Activated CD4-positive, alpha-beta memory T cell treated with anti-CD3 and anti-CD28 coated beads for 36 hours (primary cell): ENCODE results near the gene MAD1L1. TPM values are rescaled to one million over a fixed set of nuclear protein-coding genes. Genes with fewer than 3 reads are reported as not detected.
"Not testable (repeated sequence)": the region's sequence is repeated elsewhere in the genome, so short reads cannot be mapped to it uniquely, and the experiment has no call there.

Experiments
- CTCF ChIA-PET: fragments of 350-600 bp; sonication (Branson Sonifier 250); formaldehyde crosslinking; loops from one replicate; lab custom pipeline; 2021; ENCODE audit warnings: antibody characterized with exemption, inconsistent platforms; lab: Charles Lee
- POLR2A ChIA-PET: fragments of 350-600 bp; sonication (Branson Sonifier 250); formaldehyde crosslinking; loops from one replicate; lab custom pipeline; 2021; ENCODE audit warnings: antibody characterized with exemption; lab: Charles Lee
- DNase-seq: peaks from one replicate; pipeline ENCODE4 v3.0.0-alpha.2; 2020
- H3K27ac Mint-ChIP-seq: one replicate; pipeline ENCODE4 v1.8.0; 2021; ENCODE audit warnings: mixed read lengths
- H3K27me3 Mint-ChIP-seq: one replicate; pipeline ENCODE4 v1.8.0; 2021; ENCODE audit warnings: mixed read lengths
- H3K36me3 Mint-ChIP-seq: one replicate; pipeline ENCODE4 v1.8.0; 2021; ENCODE audit warnings: mixed read lengths
- H3K4me1 Mint-ChIP-seq: one replicate; pipeline ENCODE4 v1.8.0; 2021; ENCODE audit warnings: low read depth, mixed read lengths
- H3K4me3 Mint-ChIP-seq: one replicate; pipeline ENCODE4 v1.8.0; 2021; ENCODE audit warnings: mild to moderate bottlenecking, mixed read lengths
- H3K9me3 Mint-ChIP-seq: one replicate; pipeline ENCODE4 v1.8.0; 2021; ENCODE audit warnings: mixed read lengths
- intact Hi-C: fragments of 100-400 bp; cut with micrococcal nuclease; formaldehyde crosslinking; loops from one replicate; pipeline ENCODE4 v1.15.1; 2023
- total RNA-seq, 2 experiments: library from RNA; stranded (reverse); gene quantifications; one replicate each; pipeline ENCODE4 v1.2.3, GENCODE V29; 2021

Gene MAD1L1
- total RNA-seq, 2 experiments from 2014 or later = 44.4 to 47.8 TPM

DNA sequence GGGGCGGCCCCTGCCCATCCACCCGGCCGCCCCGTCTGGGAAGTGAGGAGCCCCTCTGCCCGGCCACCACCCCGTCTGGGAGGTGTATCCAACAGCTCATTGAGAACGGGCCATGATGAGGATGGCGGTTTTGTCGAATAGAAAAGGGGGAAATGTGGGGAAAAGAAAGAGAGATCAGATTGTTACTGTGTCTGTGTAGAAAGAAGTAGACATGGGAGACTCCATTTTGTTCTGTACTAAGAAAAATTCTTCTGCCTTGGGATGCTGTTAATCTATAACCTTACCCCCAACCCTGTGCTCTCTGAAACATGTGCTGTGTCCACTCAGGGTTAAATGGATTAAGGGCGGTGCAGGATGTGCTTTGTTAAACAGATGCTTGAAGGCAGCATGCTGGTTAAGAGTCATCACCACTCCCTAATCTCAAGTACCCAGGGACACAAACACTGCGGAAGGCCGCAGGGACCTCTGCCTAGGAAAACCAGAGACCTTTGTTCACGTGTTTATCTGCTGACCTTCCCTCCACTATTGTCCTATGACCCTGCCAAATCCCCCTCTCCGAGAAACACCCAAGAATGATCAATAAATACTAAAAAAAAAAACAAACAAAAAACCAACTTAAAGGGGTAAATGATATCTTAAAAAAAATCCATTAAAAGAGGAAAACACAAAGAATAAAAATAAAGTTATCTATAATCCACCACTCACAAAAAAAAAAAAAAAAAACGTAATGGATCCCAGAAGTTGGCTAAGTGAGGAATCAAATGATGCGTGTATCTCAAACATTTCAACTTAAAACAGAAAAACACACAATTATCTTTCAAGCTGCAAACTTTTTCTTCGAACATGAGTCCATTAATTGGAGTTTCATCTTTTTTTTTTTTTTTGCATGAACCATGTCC, 70.5 kb downstream of the MAD1L1 start:
- H3K4me3 Mint-ChIP-seq, H3K27ac Mint-ChIP-seq, DNase-seq, H3K4me1 Mint-ChIP-seq, H3K27me3 Mint-ChIP-seq, POLR2A ChIA-PET, intact Hi-C loops, H3K36me3 Mint-ChIP-seq, H3K9me3 Mint-ChIP-seq, CTCF ChIA-PET: not testable (repeated sequence)

DNA sequence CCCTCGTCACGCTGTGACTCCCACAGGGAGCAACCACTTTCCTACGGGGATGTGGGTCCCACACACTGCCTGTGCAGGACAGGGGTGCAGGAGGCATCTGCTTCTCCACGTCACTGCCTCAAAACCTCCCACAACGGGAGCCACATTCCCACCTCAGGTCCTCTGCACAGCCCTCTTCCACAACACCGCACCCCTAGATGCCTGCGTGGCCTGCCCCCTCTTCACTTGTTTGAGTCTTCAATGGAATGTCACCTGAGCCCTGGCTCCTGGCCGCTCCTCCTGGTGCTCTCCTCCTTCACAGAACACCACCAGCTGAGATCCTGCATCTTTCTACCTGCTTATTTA, 73.6 kb downstream of the MAD1L1 start:
- Mint-ChIP-seq H3K27ac (no peak overlapping the region), H3K9me3 (no peaks in the 10 kb centered on the region), H3K27me3 (no peaks in the 10 kb centered on the region), H3K4me3 (no peak overlapping the region), H3K4me1 (no peaks in the 10 kb centered on the region), H3K36me3 (peaks cover 7% of the 10 kb centered on the region)
- ChIA-PET POLR2A (no interaction called here), CTCF (no interaction called here)
- DNase-seq = no peak
- intact Hi-C loops = no loop called here

DNA sequence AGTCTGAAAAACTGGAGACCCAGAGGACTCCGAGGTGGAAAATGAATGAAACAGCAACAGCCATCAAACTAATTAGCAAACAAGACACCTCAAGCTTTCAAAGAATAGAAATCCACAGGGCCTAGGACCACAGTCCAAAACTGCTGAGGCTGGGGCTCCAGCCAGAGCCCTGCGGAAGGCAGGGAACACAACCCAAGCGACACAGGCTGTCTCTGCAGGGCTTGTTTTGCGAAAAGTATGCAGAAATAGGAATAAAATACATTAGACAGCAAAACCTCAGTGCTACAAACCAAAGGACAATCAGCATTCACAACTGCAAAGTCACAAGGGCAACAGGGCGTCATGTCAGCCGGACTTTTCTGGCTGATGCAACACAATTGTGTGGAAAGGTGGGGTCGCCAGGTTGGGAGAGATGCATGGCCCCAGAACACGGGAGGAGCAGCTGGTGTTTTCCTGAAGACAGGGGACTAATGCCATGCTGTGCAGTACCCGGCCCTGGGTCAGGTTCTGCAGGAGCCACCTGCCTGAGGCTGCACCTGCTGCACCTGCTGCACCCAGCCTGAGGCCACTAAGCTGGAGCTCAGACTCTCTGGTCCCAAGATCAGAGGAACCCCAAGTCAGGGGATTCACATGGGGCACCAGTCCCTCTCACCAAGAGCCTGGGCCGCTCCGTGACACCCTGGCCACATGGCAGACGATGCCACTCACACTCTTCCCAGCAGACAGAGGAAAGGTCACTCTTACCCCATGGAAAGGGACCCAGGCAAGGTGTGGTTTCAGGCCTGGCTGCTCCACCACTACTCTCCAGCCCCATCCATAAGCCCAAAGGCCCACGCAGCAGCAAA, 74.2 kb downstream of the MAD1L1 start:
- intact Hi-C loops = no loop called here
- DNase-seq = no peak
- H3K4me1 Mint-ChIP-seq = no peaks in the 10 kb centered on the region
- no peaks in the 10 kb centered on the region for H3K27me3 Mint-ChIP-seq
- CTCF ChIA-PET = interaction anchor here (1.4 kb wide), 1 partner anchor 13 kb away, joined by 3 read pairs; no protein-coding TSS in a partner anchor
- no peaks in the 10 kb centered on the region for H3K9me3 Mint-ChIP-seq
- no peak overlapping the region for H3K27ac Mint-ChIP-seq
- POLR2A ChIA-PET = no interaction called here
- H3K4me3 Mint-ChIP-seq = no peak overlapping the region
- peaks cover 7% of the 10 kb centered on the region for H3K36me3 Mint-ChIP-seq

DNA sequence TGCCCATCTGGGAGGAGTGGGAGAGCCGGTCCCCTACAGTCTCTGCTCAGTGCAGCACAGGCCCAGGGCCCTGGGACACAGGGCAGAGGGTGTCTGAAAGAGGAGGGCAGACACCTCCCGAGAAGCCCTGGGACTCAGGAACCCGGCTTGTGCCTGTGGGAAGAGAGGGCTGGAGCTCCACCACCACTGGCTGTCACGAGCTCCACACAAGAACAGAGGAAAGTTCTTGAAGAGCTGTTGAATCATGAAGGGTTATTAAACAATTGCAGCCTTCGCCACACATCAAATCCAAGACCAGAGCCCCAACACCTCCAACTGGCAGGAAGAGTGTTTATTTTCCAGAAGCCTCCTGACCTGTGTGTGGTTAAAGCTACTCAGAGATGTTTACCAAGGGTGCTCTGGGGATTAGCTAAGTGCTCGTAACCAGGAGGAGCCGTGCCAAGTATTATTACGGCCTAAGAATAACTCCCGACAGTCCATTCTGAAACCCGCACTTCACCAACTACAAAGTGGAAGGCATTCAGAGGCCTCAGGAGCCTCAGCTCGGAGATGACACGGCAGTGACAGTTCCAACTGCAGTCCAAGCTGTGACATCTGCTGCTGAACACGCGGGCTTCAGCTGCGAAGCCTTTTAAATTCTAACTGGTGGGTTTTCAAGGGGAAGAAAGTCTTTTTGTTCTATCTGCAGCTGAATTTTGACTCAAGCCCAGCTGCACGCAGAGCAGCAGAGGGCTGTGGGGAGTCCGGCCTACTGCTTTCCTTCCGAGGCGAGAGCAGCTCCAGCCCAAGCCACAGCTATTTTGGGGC, 75.1 kb downstream of the MAD1L1 start:
- Mint-ChIP-seq H3K36me3 (peaks cover 2% of the 10 kb centered on the region), H3K4me3 (no peak overlapping the region), H3K9me3 (no peaks in the 10 kb centered on the region), H3K27me3 (no peaks in the 10 kb centered on the region), H3K4me1 (no peaks in the 10 kb centered on the region), H3K27ac (no peak overlapping the region)
- CTCF ChIA-PET = interaction anchor here (1.4 kb wide), 1 partner anchor 12 kb away, joined by 3 read pairs; no protein-coding TSS in a partner anchor
- POLR2A ChIA-PET = no interaction called here
- no peak for DNase-seq
- intact Hi-C loops = no loop called here

DNA sequence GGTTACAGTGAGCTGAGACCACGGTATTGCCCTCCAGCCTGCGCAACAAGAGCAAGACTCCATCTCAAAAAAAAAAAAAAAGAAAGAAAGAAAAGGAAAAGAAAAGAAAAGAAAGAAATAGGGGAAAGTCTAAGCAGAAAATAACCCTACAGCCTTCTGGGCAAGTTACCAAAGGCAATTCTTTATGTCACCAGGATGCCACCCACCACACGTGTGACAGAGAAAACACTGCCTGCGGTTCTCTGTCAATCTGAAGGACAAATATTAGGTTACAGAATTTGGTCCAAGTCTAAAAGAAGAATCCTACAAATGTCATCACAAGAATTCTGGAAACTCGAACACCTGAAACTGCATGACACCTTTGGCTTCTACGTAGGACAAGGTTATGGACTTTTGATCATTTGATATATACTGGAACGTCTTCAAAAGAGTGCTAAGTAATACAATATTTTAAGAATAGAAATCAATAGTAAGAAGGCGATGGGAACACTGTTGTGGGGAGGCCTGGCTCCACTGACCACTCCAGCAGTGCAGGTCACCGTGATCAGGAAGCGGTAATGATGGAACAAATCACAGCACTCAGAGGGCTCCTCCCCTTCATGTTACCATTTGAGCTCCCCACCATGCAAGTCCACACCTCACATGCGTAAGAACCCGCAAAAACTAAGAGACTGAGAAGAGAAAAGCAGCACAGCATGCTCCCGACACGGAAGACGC, 75.8 kb downstream of the MAD1L1 start:
- no peak for DNase-seq
- no peaks in the 10 kb centered on the region for H3K9me3 Mint-ChIP-seq
- H3K27me3 Mint-ChIP-seq = no peaks in the 10 kb centered on the region
- H3K4me1 Mint-ChIP-seq = no peaks in the 10 kb centered on the region
- ChIA-PET POLR2A (no interaction called here), CTCF (no interaction called here)
- peaks cover 2% of the 10 kb centered on the region for H3K36me3 Mint-ChIP-seq
- intact Hi-C loops = no loop called here
- H3K27ac Mint-ChIP-seq = no peak overlapping the region
- H3K4me3 Mint-ChIP-seq = no peak overlapping the region

DNA sequence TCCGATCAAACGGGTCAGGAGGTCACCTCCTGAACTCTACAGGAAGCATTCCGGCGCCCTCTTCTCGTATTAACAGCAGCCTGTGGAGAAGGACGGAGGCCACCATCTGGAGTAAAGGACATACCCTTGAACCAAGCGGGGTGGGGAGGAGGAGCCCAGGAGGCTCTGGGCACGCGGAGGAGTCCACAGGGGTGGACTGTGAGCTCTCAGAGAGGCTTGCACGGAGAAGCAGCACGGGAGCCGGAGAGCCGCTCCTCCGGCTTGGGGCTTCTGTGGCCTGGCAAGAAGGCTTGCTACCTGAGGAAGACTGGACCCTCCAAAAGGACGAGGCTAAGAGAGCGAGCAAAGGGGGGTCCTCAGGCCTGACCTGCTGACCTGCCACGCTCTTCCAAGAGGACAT, 77.9 kb downstream of the MAD1L1 start:
- Mint-ChIP-seq H3K27me3 (no peaks in the 10 kb centered on the region), H3K4me1 (no peaks in the 10 kb centered on the region), H3K4me3 (no peak overlapping the region), H3K27ac (no peak overlapping the region), H3K36me3 (peaks cover 2% of the 10 kb centered on the region), H3K9me3 (no peaks in the 10 kb centered on the region)
- intact Hi-C loops = no loop called here
- CTCF ChIA-PET = no interaction called here
- no peak for DNase-seq
- POLR2A ChIA-PET = no interaction called here

DNA sequence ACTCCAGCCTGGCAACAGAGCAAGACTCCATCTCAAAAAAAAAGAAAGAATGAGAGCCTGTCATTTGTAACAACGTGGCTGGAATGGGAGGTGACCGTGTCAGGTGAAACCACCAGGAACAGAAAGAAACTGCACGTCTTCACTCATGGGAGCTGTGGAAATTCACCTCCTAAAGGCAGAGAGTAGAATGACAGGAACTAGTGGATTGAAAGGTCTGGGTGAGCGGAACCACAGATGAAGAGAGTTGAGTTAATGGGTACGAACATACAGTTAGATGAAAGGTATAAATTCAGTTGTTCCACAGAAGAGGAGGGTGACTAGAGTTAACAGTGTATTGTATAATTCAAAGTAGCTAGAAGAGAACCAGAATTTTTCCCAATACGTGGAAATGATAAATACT, 78.6 kb downstream of the MAD1L1 start:
- H3K27ac Mint-ChIP-seq = no peak overlapping the region
- H3K4me3 Mint-ChIP-seq = no peak overlapping the region
- intact Hi-C loops = no loop called here
- H3K9me3 Mint-ChIP-seq = no peaks in the 10 kb centered on the region
- peaks cover 2% of the 10 kb centered on the region for H3K36me3 Mint-ChIP-seq
- H3K4me1 Mint-ChIP-seq = no peaks in the 10 kb centered on the region
- H3K27me3 Mint-ChIP-seq = no peaks in the 10 kb centered on the region
- ChIA-PET CTCF (no interaction called here), POLR2A (no interaction called here)
- DNase-seq = no peak

DNA sequence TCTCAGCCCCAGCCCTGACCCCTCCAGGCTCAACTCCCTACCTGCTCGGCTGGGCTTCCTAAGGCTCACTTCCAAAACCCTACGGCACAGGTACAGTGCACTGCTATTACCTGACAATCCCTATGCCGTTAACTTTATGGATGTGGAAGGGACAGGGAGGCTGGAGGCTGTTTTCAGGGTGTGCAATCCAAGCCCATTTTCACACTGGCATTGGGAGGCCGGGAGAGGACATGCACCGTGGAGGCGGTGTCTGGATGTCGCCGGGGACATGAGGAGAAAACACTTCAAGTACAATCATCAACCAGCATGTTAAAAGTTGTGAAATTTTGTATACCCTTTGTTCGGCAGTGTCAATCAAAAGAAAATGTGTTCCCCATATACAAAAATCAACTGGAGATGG, 80.1 kb downstream of the MAD1L1 start:
- H3K27me3 Mint-ChIP-seq = no peaks in the 10 kb centered on the region
- CTCF ChIA-PET = no interaction called here
- POLR2A ChIA-PET = no interaction called here
- no peaks in the 10 kb centered on the region for H3K9me3 Mint-ChIP-seq
- H3K36me3 Mint-ChIP-seq = peaks cover 2% of the 10 kb centered on the region
- no peak overlapping the region for H3K27ac Mint-ChIP-seq
- no peaks in the 10 kb centered on the region for H3K4me1 Mint-ChIP-seq
- no peak overlapping the region for H3K4me3 Mint-ChIP-seq
- no peak for DNase-seq
- intact Hi-C loops = no loop called here

DNA sequence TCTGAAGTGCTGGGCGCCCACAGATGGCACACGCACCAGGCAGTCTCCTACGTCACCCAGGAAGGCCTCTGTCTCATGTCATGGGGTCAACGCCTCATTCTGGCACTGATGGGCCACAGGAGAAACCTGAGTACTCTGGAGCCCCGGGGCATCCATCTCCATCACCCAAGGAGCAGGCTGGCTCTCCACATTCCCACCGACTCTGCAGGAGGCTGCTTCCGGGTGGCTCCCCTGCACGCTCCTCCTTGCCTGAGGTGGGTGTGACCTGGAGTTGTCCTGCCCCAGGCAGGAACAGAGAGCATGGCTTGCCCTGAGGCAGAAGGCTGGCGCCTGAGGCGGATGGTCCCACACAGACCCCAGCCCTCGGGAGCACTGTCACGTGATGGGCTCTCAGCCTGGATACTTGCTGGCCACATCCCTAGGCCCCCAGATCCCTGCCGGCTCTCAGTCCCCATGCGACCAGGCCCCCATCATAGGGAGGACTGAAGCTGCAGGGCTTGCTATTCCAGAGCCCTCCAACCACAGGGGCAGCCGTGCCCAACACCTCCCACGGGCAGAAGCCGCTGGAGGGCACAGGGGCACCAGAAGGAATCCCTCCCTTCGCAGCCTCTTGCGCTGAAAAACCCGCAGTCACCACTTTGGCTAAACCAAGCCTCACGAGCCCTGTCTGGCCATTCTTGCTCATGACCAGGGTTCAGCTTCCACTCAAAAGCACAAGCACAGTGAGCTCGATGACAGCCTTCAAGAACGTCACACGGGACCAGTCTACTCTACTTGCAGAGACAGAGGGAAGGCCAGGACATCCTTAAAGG, 80.7 kb downstream of the MAD1L1 start:
- intact Hi-C loops = no loop called here
- no peaks in the 10 kb centered on the region for H3K4me1 Mint-ChIP-seq
- no peak for DNase-seq
- no peaks in the 10 kb centered on the region for H3K9me3 Mint-ChIP-seq
- H3K27me3 Mint-ChIP-seq = no peaks in the 10 kb centered on the region
- CTCF ChIA-PET = no interaction called here
- H3K27ac Mint-ChIP-seq = no peak overlapping the region
- H3K36me3 Mint-ChIP-seq = peaks cover 2% of the 10 kb centered on the region
- H3K4me3 Mint-ChIP-seq = no peak overlapping the region
- POLR2A ChIA-PET = no interaction called here

DNA sequence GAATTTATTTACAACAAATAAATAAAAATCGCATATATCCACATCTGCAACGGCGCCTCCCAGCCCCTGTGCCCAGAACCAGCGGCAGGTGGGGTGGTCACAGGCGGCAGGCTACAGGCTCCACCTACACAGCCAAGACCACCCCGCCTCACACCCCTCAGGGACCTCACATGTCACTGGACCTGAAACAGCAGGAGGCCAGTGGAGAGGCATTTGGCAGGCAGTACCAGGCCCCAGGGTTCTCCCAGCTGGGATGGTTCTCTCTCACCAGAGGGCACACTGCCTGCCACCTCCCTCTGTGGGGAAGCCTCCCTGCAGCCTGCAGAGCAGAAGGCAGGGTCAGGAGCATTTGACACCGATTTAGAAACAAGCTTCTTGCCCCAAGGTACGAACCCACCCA, 81.5 kb downstream of the MAD1L1 start:
- CTCF ChIA-PET = no interaction called here
- H3K27ac Mint-ChIP-seq = no peak overlapping the region
- no peaks in the 10 kb centered on the region for H3K27me3 Mint-ChIP-seq
- DNase-seq = no peak
- H3K9me3 Mint-ChIP-seq = no peaks in the 10 kb centered on the region
- H3K4me3 Mint-ChIP-seq = no peak overlapping the region
- intact Hi-C loops = no loop called here
- H3K4me1 Mint-ChIP-seq = no peaks in the 10 kb centered on the region
- peaks cover 3% of the 10 kb centered on the region for H3K36me3 Mint-ChIP-seq
- POLR2A ChIA-PET = no interaction called here

DNA sequence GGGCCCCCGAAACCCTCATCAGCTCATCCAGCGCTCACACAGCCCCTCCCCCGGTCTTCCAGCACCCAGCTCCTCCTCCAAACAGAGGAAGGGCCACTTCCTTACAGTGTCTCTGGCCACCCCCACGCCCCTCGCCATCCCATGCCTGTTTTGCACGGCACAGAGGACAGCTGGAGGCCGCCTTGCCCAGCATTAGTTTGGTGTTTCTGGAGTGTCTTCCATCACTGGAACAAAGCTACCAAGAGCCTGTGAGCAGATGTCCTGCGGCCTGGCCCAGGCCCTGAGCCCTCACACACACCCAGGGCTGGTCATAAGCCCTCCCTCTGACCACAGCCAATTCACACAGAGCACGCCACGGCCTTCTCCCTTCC, 82.3 kb downstream of the MAD1L1 start:
- Mint-ChIP-seq H3K27ac (no peak overlapping the region), H3K27me3 (no peaks in the 10 kb centered on the region), H3K9me3 (no peaks in the 10 kb centered on the region), H3K4me1 (no peaks in the 10 kb centered on the region), H3K36me3 (peaks cover 7% of the 10 kb centered on the region), H3K4me3 (no peak overlapping the region)
- POLR2A ChIA-PET = no interaction called here
- CTCF ChIA-PET = interaction anchor here (0.8 kb wide), 1 partner anchor 572 kb away, joined by 3 read pairs; no protein-coding TSS in a partner anchor
- DNase-seq = no peak
- intact Hi-C loops = no loop called here
